ENCODE measurements around the gene CACNA2D3.

DNA sequence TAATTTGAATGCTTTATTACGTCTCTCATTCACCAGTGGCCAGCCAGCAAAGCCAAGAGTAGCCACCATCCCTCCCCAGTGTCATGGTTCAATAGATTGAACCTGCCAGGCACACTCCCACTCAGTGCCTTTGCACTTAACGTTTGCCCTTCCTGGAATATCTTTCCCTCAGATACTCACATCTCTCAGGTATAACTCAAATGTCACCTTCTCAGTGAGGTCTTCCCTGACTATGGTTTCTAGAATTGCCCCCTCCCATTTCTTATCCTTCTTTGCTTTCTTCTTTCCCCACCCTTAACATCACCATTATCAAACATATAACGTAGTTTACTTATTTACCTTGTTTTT is 511.7 kb downstream of the CACNA2D3 start:
- TF ChIP-seq, protein P1, sequence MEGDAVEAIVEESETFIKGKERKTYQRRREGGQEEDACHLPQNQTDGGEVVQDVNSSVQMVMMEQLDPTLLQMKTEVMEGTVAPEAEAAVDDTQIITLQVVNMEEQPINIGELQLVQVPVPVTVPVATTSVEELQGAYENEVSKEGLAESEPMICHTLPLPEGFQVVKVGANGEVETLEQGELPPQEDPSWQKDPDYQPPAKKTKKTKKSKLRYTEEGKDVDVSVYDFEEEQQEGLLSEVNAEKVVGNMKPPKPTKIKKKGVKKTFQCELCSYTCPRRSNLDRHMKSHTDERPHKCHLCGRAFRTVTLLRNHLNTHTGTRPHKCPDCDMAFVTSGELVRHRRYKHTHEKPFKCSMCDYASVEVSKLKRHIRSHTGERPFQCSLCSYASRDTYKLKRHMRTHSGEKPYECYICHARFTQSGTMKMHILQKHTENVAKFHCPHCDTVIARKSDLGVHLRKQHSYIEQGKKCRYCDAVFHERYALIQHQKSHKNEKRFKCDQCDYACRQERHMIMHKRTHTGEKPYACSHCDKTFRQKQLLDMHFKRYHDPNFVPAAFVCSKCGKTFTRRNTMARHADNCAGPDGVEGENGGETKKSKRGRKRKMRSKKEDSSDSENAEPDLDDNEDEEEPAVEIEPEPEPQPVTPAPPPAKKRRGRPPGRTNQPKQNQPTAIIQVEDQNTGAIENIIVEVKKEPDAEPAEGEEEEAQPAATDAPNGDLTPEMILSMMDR (IDR thresholded peaks at IDR 0.05): no peak
- TF ChIP-seq EZH2 (IDR thresholded peaks at IDR 0.05): no peak
- TF ChIP-seq EZH2phosphoT487 (IDR thresholded peaks at IDR 0.05): no peak
